GM12874 (cell line): ENCODE data around the gene ZNF541.

Source experiments
- TF ChIP-seq, protein P1 (sequence below): IDR thresholded peaks from 2 replicates; pipeline ENCODE4 v1.5.1; 2011; ENCODE audit warnings: low read depth, mild to moderate bottlenecking, control low read depth, low read length, moderate library complexity; ENCODE audit not compliant: insufficient read depth

Gene ZNF541

DNA sequence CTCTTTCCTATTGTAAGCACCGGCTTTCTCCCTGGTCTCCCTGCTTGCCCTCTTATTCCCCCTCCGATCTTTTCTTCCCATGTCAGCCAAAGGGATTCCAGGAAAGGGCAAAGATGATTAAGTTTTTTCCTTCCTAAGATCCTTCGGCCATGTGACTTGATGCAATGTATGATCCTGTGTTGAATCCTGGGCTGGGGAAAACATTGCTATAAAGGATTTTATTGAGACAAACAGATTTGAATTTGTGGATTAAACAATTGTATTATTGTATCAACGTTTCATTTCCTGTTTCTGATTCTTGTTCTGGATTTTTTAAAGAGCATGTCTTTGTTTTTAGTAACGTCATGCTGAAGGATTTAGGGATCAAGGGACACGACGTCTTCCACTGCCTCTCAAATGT lies 16.9 kb upstream of the ZNF541 start:
- TF ChIP-seq, protein P1, sequence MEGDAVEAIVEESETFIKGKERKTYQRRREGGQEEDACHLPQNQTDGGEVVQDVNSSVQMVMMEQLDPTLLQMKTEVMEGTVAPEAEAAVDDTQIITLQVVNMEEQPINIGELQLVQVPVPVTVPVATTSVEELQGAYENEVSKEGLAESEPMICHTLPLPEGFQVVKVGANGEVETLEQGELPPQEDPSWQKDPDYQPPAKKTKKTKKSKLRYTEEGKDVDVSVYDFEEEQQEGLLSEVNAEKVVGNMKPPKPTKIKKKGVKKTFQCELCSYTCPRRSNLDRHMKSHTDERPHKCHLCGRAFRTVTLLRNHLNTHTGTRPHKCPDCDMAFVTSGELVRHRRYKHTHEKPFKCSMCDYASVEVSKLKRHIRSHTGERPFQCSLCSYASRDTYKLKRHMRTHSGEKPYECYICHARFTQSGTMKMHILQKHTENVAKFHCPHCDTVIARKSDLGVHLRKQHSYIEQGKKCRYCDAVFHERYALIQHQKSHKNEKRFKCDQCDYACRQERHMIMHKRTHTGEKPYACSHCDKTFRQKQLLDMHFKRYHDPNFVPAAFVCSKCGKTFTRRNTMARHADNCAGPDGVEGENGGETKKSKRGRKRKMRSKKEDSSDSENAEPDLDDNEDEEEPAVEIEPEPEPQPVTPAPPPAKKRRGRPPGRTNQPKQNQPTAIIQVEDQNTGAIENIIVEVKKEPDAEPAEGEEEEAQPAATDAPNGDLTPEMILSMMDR = no peak

DNA sequence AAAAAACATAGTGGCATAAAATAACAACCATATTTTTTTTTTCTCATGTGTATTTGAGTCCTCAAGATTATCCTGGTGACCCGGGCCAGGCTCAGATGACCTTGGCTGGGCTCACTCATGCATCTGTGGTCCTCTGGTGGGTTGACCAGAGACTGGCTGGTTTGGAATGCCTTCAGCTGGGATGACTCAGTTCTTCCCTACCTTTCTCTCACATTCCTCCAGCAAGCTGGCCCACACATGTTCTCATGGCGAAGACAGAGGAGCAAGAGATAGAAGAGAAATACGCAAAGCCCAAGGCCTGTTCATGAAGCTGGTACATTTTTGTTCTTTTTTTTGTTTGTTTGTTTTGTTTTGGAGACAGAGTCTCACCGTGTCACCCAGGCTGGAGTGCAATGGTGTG lies 14.3 kb upstream of the ZNF541 start:
- TF ChIP-seq, protein P1 = no peak

DNA sequence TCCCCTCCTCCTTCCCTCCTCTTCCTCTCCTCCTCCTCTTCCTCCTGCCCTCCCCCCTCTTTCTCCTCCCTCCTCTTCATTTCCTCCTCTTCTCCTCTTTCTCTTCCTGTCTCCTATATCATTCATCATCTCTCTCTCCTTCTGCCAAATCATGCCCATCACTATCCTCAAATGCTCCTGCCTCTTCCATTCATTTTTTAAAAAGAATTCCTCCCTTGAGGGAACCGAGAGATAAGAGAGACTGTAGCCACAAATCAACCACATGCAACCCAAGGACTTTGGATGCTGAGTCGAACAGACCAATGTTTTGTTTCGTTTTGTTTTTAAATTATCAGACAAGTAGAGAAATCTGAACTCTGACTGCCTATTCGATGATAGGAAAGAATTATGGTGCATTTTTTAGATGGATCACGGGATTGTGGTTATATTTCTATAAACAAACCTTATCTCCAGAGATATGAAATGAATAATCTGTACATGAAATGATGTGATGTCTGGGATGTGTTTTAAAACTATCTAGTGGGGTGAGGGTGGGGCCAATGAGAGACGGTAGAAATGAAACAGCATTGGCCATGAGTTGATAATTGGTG lies 9.5 kb upstream of the ZNF541 start:
- TF ChIP-seq, protein P1 = no peak

GRCh38 chr19:47581605-47582319 lies 8.8 kb upstream of the ZNF541 start:
- TF ChIP-seq, protein P1 = no peak

DNA sequence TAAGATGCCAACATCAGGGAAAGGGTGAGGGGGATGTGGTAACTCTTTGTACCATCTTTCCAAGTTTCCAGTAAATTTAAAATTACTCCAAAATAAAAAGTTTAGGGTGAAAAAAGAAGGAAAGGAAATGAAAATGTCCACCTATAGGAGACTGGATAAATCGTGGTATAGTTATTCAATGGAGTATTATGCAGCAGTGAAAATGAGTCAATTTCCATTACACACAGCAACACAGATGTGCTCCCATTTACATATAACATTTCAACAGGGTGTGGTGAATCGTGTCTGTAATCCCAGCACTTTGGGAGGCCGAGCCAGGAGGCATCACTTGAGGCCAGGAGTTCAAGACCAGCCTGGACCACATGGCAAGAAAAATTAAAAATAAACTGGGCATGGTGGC lies 7.4 kb upstream of the ZNF541 start:
- TF ChIP-seq, protein P1 = no peak

DNA sequence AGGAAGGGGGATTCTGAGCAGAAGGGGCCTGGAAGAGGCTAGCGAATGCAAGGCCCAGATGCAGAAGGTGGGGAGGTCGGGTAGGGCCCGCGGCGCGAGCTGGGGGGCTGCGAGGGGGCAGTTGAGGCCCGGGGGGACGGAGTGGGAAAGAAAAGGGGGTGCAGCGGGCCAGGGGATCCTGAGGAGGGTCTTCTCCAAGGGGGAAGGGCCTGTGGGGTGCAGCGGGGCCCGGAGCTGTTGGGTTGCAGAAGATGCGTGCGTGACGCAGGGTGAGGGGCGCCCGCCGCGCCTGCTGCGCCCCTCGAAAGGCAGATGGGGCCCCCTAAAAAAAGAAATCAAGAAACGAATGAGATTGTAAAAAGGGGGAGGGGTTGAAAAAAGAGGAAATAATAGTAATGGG lies 313 bp downstream of the ZNF541 start:
- TF ChIP-seq, protein P1 = no peak

- TF ChIP-seq, protein P1 = no peak
Observed at GRCh38 chr19:47569331-47569730, 3.6 kb downstream of the ZNF541 start.
